Activated T-cell treated with anti-CD3 and anti-CD28 coated beads for 48 hours (primary cell): ENCODE results near the gene CLDN15.
"Not testable (repeated sequence)": the region's sequence is repeated elsewhere in the genome, so short reads cannot be mapped to it uniquely, and the experiment has no call there.

Experiments used
- DNase-seq: peaks from one replicate; pipeline ENCODE4 v3.0.0-alpha.2; 2020; ENCODE audit warnings: low read depth

The CLDN15 gene

DNA sequence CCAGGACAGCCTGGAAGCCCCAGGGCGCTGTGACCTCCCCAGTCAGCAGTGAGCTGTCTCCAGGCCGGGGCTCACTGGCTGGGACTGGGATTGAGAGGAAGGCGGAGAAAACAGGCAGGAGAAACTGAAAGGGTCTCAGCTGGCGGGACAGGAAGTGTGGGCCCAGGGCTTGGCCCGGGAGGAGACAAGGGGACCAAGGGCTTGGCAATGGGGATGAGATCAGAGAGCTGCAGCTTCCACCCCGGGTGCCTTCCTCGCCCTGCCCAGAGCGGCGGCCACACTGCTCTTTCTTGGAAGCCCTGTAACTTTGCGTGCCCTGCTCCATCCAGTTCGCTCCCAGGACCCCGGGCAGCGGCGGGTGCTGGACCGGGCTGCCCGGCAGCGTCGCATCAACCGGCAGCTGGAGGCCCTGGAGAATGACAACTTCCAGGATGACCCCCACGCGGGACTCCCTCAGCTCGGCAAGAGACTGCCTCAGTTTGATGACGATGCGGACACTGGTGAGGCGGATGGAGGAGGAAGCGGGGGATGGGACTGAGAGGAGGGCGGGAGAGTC lies 15.2 kb downstream of the CLDN15 start:
- no peak for DNase-seq

DNA sequence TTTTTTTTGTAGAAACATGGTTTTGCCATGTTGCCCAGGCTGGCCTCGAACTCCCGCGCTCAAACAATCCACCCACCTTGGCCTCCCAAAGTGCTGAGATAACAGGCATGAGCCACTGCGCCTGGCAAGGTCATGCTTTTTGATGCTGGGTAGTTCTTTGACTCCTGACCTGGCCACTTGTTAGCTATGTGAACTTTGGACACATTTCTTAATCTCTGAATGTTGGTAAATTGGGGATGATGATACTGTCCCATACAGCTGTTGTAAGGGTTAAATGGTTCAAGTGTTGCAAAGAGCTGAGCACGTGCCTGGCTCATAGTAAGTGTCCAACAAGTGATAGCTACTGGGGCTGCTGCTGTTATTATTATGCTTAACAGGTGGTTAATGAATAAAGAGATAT lies 17.3 kb downstream of the CLDN15 start:
- DNase-seq, result no peak

DNA sequence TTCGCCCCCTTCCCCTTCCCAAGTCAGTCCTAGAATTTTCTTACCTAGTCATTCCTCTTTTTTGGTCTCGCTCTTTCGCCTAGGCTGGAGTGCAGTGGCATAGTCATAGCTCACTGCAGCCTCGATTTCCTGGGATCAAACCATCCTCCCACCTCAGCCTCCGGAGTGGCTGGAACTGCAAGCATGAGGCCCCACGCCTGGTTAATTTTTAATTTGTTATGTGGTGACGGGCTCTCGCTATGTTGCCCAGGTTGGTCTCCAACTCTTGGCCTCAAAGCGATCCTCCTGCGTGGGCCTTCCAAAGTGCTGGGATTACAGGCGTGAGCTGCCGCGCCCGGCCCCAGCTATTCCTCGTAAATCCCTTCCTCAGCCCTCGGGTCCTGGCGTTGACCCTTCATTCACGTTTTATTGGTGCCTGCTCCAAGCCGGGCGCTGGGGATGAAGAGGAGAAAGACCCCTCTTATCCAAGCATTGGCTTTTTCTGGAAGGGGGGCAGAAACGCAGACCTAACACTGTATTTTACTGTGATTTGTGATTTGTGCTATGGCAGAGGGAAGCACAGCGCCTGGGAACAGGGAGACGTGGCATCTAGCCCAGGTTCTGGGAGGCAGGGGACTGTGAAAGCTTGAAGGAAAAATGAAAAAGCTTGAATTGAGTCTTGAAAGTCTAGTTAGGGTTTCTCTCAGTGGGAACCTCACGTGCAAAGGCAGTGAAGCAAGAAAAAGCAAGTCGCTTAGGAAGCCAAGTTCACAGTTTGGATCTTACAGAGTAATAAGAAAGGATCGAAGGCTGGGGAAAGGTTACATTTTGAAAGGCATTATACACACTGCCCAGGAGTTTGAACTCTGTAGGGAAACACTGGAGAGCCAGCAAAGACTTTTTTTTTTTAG lies 19.1 kb downstream of the CLDN15 start:
- DNase-seq, result no peak

DNA sequence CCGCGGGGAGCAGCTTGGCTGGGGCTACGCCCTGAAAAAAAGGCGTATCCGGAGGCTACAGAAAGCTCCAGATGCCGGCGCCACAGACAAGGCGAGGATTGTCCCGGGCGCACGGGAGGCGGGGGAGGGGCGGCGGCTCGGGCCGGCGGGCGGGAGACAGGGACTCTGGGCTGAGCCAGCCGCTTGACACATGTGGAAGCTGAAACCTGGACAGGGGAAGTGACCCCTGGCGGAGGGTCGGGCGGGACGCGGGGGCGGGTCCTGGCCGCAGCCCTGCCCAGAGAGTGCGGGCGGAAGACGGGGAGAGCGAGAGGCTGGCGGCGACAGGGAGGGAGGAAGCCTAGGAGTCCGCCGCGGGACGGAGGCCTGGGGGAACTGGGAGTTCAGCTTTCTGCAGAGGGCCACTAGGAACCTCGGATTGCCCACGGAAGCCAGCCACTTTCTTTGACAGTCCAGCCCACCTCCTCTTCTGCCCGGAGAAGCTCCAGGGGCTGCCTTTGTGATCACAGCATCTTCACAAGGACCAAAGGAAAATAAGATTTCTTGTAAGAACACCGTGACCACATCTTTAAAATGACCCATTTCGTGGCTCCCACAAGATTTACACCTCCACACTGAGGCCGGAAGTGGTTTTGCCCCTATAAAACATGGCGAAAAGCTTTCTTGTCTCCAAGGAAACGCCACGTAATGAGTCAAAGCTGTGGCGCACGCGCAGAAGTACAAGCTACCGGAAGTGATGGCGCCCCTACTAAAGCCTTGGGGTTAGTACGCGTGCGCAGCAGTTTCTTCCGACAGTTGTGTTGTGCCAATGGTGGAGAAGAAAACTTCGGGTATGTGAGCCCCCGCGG lies 20.0 kb downstream of the CLDN15 start, which contains the start of the genes PLOD3 and ZNHIT1:
PLOD3 (minus strand) TSS at position 194 of the 848 bp plus-strand sequence. CDS start 307 bp downstream, outside the sequence.
ZNHIT1 (plus strand) TSS at position 778 of the 848 bp plus-strand sequence; CDS start at position 809, 31 bp downstream.
- peak; percentile 88 for DNase-seq

DNA sequence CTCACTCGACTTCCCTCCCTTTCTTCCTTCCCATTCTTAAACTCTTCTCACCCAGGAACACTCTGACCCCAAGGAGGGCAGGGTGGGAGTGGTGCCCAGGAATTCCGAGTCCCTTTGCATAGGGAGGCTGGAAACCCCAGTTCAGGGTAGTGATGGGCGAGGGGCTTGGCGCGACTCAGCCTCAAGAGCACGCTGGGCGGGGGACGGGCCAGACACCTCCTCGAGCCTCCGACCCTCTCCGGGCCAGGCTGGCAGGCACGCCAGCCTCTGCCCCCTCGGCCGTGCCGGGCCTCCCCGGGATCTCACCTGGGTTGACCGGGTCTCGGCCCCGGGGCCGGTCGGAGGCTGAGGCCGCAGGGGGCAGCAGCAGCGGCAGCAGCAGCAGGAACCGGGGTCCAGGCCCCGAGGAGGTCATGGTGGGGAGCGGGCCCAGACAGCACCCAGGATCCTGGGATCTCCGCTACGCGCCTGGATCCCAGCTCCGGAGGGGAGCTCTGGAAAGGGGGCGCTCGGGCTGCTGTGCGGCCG lies 20.7 kb downstream of the CLDN15 start:
- no peak for DNase-seq

DNA sequence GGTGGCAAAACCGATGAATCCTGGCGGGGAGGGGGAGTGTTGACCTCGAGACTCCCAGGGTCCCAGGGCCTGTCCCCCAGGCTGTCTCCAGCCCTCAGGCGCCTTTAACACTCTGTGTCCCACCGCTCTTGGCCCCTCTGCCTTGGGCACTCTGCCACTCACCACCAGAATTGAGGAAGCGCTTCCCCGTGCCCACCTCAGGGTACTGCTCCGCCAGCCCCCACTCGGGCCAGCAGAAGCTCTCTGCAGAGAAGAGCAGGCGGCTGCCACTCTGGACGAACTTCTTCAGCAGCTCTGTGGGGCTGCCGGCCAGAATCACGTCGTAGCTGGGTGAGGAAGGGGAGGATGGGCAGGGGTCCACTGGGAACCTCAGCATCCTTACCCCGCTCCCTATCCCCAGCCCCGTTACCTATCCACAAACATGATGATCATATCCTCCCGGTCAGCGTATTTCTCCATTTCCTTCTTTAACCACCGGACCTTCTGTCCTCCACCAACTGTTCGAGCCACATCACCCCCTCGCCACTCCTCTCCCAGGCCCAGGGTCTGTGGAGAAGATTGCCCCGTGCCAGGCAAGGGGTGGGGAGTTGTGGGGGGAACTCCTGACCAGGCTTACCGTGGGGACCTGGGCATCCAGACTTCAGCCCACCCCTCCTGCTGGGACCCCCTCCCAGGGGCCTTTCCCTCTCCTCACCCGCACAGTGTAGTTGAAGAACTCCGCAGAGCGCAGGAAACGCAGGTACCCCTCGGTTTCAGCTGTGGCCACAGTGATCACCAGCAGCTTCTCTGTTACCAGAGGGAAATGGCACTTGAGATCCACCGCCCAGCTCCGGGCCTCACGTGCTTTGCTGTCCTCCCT lies 21.4 kb downstream of the CLDN15 start:
- DNase-seq, result no peak

DNA sequence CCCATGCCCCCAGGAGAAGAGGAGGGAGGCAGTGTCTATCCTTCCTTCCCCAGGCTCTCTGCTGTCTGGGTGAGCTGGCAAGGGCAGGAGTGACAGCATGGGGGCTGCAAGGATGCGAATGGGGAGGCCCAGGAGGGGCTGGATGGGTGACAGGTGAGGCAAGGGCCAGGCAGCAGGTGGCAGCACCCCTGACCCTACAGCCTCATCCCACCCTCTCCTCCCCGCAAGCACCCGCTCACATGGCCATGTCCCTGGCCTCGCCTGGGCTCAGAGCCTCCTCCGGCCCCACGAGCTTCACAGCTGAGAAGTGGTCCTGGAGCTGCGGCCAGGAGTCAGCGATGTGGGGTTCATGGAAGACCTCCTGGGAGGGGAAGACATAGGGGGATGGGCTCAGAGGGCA lies 25.6 kb downstream of the CLDN15 start:
- no peak for DNase-seq

DNA sequence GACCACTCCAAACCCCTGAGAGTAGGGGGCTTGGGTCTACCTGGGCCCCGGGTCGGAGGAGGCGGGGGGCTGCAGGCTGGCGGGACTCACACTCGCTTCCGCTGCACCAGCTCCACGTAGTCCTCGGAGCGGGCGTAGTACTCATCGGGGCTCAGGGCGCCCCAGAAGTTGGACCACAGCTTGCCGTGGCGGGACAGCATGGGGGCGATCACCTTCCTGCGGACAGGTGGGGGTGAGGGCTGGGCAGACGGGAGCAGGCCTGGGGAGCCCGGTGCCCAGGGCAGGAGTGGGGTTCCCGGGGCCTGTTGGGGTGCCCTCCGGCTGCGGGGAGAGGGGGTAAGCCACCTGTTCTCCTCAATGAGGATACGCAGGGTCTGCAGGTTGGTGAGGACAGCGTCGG lies 26.1 kb downstream of the CLDN15 start:
- no peak for DNase-seq

DNA sequence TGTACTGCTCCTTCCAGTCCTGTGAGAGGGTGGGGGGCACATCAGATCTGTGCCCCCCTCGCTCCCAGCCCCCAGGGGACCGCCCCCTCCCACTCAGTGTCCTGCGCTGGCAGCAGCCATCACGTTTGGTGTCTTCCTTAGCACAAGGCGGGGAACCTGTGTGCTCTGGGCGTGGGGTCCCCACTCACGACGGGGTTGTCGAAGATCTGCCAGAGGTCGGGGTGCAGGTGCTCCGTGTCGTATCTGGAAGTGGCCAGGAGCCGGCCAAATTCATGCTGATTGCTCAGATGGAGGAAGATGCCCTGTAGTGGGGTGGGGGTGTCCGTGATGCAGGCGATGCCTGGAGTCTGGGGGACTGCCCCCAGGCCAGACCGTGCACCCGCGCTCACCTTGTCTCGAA lies 27.5 kb downstream of the CLDN15 start:
- no peak for DNase-seq

DNA sequence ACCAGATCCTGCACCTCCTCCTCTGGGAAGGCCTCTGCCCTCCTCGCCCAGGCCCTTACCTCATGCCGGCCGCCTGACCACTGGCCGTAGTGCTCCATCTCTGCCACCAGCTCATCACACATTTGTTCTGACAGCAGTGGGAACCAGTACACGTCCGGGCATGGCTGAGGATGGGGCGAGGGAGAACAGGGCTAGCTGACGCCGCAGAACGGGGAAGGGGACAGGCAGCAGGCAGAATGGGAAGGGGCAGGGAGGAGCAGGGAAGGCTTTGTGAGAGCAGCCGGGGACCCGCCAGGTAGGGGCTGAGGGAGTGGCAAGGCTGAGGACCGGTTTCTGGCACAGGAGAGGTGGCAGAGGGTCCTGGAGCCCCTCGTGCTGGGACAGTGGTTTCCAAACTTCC lies 28.8 kb downstream of the CLDN15 start:
- no peak for DNase-seq

DNA sequence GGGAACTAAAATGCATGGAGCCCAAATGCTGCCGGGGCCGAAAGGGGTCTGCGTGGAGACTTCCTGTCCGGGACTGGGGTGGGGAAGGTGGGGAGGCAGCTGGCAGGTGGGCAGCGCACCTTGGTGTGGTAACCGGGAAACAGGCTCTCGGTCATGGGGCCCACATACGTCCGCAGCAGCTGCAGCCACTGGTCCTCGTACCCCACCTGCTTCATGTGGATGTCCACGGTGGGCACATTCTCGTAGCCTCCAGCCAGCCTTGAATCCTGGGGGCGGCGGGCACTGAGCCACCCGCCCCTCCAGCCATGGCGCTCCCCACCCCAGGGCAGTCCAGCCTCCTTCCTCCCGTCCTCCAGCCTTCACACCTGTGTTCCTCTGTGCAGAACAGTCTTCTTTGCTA lies 30.1 kb downstream of the CLDN15 start:
- no peak for DNase-seq

DNA sequence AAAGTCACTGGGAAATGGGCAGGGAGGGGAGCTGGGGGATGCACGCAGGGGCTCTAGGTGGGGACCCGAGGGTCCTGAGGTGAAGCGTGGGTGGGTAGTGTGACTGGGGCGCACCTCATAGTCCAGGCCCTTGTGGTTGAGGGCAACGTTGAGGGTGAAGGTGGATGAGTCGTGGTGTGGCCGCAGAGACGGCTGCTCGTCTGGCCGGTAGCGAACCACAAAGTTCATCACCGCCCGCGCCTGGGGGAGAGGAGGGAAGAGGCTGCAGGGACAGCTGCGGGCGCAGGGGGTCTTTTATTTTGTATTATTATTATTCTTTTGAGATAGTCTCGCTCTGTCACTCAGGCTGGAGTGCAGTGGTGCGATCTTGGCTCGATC lies 30.9 kb downstream of the CLDN15 start:
- DNase-seq, result no peak

DNA sequence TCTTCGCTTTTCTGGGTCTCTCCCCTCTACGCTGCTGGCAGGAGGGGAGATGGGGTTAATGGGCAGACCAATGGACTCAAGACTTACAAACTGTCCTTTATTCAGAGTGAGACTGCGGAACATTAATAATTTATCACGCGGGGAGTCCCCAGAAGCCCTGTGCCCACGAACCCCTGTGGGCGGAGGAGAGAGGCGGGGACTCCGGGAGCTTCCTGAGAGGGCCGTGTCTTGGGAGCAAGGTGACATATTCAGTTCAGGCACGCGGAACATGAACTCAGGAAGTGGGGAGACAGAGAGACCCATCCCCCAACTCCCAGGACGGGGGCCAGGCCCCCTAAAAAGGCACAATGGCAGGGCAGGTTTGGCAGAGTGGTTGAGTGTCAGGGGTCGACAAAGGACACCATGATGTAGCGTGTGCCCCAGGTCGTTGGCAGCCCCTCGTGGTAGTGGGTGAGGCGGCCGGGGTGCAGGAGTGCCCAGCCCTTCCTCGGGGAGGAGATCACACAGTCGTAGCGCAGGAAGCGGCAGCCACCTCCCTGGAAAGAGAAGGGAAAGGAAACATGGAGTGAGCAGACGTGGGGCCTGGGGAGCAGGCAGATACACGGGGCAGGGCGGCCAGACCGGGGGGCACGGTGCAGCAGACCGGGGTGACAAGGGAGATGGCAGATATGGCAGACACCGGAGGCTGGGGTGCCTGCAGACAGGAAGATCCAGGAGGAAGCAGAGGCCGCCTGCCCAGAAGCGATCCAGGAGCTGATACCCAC lies 31.5 kb downstream of the CLDN15 start:
- DNase-seq, result no peak

DNA sequence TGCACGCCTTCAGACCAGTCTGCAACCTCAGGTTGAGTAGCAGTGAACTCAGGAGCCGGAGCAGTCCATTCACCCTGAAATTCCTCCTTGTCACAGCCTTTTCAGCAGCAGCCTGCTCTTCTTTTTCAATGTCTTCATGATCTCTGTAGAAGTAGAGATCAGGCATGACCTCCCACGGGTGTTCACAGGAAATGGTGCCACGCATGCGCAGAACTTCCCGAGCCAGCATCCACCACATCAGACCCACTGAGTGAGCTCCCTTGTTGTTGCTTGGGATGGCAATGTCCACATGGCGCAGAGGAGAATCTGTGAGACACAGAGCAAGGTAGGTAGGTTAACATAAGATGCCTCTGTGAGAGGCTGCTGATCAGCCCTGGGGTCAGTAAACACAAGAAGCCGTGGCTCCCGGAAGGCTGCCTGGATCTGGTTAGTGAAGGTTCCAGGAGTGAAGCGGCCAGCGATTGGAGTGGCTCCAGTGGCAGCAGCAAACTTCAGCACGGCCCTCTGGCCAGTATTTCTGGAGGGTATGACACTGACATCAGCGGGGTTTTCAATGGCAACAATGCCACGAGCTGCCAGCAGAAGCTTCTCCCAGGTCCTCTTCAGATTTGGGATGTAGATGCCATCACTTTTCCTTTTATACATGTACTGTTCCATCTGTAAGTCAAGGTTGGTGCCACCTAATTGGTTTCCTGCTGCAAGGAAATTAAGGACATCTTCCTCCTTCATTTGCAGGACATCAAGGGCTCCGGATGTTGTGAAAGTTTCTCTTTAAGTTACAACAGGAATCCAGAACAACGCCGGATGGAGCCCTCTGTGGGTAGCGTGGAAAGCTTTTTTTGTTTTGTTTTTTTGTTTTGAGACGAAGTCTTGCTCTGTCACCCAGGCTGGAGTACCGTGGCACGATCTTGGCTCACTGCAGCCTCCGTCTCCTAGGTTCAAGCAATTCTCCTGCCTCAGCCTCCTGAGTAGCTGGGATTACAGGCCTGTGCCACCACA lies 33.6 kb downstream of the CLDN15 start:
- not testable (repeated sequence) for DNase-seq

DNA sequence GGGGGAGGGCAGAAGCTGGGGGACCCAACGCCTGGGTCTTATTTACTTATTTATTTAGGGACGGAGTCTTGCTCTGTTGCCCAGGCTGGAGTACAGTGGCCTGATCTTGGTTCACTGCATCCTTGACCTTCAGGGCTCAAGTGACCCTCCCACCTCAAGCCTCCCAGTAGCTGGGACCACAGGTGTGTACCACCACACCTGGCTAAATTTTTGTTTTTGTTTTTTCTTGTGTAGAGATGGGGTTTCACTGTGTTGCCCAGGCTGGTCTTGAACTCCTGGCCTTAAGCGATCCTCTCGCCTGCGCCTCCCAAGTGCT lies 35.0 kb downstream of the CLDN15 start:
- no peak for DNase-seq

DNA sequence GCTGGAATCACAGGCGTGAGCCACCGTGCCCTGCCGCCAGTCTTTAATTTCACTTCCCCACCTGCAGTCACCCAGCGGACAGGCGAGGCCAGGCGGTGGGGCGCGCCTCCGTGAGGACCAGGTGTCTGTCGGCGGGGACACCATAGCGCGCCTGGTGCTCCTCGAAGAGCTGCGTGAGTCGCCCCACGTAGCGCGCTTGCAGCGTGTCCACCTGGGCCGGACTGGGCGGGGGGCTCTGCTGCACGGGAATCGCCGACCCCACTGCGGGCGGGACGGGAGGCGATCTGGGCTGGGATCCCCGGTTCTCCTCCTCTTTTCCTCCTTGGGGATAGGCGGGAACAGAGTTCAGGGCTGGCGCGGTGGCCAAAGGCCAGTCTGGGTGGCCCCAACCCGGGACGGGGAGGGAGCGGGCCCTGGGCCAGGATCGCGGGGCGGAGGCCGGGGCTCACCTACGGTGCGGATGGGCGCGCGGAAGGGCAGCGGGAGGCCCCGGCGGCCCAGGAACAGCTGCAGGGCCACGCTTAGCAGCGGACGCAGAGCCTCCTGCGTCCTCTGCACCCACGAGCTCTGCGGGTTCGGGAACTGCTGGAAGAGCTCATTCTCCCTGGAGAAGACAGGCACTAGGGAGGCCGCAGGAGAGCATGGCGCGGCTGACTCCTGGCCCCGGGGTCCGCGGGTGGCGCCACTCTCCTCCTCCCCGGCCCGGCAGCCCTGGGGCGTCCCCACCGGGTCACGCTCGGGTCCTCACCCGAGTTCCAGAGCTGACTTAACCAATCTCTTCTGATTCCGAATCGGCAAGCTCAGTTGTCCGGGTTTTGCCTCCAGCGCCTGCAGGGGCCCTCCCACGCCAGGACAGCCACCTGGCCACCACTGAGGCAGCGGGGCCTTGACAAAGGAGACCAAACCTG lies 35.7 kb downstream of the CLDN15 start:
- no peak for DNase-seq

DNA sequence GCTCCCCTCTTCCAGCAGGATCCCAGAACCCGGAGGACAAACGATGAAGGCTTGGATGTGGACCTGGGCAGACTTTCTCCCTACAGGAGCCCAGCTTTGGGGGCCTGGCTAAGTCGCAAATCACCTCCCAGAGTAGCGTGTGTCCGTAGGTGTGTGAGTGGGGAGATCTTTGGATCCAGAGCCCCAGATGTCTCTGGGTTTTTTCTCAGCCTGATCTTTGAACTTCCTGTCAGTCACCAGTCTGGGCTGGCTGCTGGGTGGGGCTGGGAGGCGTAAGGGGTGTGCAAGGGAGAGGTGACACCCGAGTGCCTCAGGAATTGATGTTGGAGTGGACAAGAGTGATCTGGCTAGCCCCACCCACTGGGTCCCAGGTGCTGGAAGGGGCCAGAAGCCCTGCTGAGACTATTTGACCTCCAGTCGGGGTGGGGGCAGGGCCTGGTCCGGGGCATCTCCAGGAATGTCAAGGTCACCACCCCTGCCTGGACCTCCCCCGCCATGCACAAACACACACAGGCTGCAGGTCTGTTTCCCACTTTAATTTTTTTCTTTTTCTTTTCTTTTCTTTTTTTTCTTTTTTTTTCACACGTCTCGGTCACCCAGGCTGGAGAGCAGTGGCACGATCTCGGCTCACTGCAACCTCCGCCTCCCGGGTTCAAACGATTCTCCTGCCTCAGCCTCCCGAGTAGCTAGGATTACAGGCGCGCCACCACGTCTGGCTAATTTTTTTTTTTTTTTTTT lies 36.6 kb downstream of the CLDN15 start, which contains the start of gene MOGAT3:
MOGAT3 (minus strand) TSS at position 175 of the 738 bp plus-strand sequence. CDS start 182 bp downstream, outside the sequence.
- DNase-seq, result no peak

DNA sequence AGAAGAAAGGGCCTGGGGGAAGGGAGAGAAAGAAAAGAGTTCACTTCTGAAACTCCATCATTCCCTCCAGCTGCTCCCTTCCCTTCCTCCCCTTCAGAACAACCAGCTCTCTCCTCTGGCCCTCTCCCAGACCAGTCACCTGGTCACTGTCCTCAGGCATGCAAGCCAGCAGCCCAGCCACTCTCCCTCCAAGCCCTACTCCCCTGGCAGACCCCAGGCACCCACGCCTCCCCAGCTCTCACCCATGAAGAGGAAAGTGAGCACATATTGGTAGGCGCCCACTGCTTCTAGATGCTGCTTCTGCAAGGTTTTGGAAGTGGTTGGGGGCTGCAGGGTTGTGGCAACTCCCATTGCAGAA lies 37.1 kb downstream of the CLDN15 start:
- no peak for DNase-seq
